ENCODE results near the gene IGFL2.

DNA sequence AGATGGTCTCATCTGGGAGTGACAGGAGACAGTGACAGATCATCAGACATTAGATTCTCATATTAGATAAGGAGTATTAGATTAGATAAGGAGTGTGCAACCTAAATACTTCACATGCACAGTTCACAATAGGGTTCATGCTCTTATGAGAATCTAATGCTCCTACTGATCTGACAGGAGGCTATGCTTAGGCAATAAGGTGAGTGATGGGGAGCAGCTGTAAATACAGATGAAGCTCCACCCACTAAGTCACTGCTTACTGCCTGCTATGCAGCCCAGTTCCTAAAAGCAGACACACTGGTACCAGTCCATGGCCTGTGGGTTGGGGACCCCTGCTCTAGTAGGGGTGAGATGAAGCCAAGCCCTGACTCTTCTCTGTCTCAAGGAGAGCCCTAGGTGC lies 13.5 kb upstream of the IGFL2 start:
- TF ChIP-seq, protein P1, sequence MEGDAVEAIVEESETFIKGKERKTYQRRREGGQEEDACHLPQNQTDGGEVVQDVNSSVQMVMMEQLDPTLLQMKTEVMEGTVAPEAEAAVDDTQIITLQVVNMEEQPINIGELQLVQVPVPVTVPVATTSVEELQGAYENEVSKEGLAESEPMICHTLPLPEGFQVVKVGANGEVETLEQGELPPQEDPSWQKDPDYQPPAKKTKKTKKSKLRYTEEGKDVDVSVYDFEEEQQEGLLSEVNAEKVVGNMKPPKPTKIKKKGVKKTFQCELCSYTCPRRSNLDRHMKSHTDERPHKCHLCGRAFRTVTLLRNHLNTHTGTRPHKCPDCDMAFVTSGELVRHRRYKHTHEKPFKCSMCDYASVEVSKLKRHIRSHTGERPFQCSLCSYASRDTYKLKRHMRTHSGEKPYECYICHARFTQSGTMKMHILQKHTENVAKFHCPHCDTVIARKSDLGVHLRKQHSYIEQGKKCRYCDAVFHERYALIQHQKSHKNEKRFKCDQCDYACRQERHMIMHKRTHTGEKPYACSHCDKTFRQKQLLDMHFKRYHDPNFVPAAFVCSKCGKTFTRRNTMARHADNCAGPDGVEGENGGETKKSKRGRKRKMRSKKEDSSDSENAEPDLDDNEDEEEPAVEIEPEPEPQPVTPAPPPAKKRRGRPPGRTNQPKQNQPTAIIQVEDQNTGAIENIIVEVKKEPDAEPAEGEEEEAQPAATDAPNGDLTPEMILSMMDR (IDR thresholded peaks at IDR 0.05) = no peak
- TF ChIP-seq POLR2A (IDR thresholded peaks at IDR 0.05) = no peak
- TF ChIP-seq EP300 (IDR thresholded peaks at IDR 0.05) = no peak
- no peak for TF ChIP-seq POLR2AphosphoS5 (IDR thresholded peaks at IDR 0.05)

Measured in suprapubic skin (tissue), 4 donors.